ENCODE measurements around the gene CXCL8. TPM values are rescaled to one million over a fixed set of nuclear protein-coding genes. Genes with fewer than 3 reads are reported as not detected.

Gene CXCL8
- total RNA-seq, 4 donors from 2014 or later: 1.4 to 3.8 (median 2.7) TPM

GRCh38 chr4:73723928-73724327, 16.4 kb upstream of the CXCL8 start:
- H3K4me1 ChIP-seq: peaks cover 21 to 25% of the 10 kb centered on the region in 2 donors

GRCh38 chr4:73725510-73725909, 14.9 kb upstream of the CXCL8 start:
- Histone ChIP-seq H3K36me3 (no peaks in the 10 kb centered on the region), H3K4me1 (peaks cover 13 to 22% of the 10 kb centered on the region in 2 donors), H3K4me3 (replicated peaks in 1 of 3) (no peak overlapping the region), H3K27me3 (no peaks in the 10 kb centered on the region), H3K27ac (peak overlapping the region; percentile 62 to 78 (median 74)), H3K9me3 (no peaks in the 10 kb centered on the region)
- TF ChIP-seq CTCF (IDR thresholded peaks at IDR 0.05): no peak
- TF ChIP-seq POLR2A (IDR thresholded peaks at IDR 0.05): no peak
- no peak for DNase-seq
- 95 to 96% methylated on average over 4 of the region's 4 CpGs for WGBS, 2 donors
- intact Hi-C loops (cut with DNase I): no loop called here

More at GRCh38 chr4:73723928-73724327, 16.4 kb upstream of the CXCL8 start:
- no peak overlapping the region for H3K27ac ChIP-seq
- no peaks in the 10 kb centered on the region for H3K9me3 ChIP-seq
- no peaks in the 10 kb centered on the region for H3K27me3 ChIP-seq
- 85 to 90% methylated on average over 6 of the region's 6 CpGs for WGBS, 2 donors
- intact Hi-C loops (cut with DNase I): no loop called here
- no peak for DNase-seq
- H3K4me3 ChIP-seq (replicated peaks in 1 of 3): no peak overlapping the region
- H3K36me3 ChIP-seq: no peaks in the 10 kb centered on the region
- no peak for TF ChIP-seq CTCF (IDR thresholded peaks at IDR 0.05)
- no peak for TF ChIP-seq POLR2A (IDR thresholded peaks at IDR 0.05)

- 11 to 55% methylated on average over 1 of the region's 1 CpG for WGBS, 2 donors
- H3K4me1 ChIP-seq: peaks cover 13 to 22% of the 10 kb centered on the region in 2 donors
- DNase-seq: peak; percentile 42 to 46
- no peaks in the 10 kb centered on the region for H3K27me3 ChIP-seq
- peak overlapping the region; percentile 72 to 78 (median 74) for H3K27ac ChIP-seq
- TF ChIP-seq CTCF (IDR thresholded peaks at IDR 0.05): no peak
- TF ChIP-seq POLR2A (IDR thresholded peaks at IDR 0.05): no peak
- H3K4me3 ChIP-seq (replicated peaks in 1 of 3): no peak overlapping the region
- intact Hi-C loops (cut with DNase I): no loop called here
- no peaks in the 10 kb centered on the region for H3K9me3 ChIP-seq
- H3K36me3 ChIP-seq: no peaks in the 10 kb centered on the region
These were observed 14.4 kb upstream of the CXCL8 start for GRCh38 chr4:73725985-73726384.

DNA sequence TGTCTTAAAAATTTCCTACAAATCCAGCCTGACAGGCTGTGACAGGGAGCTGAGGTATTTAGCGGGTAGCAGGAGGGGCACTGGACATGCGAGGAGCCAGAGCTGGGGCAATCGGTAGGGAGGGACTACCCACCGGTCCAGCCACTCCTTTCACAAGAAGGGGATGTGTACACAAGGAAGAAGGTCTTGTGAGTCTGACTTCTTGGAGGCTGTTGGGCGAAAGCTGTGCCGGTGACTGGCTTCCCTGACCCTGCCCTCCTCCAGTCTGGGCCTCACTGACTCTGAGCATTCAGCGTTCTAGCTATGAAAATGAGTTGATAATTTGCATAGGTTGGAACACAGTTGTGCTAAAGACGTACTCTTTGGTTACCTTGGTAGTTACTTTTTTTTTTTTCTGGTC, 12.7 kb upstream of the CXCL8 start:
- H3K27ac ChIP-seq: no peak overlapping the region
- TF ChIP-seq POLR2A (IDR thresholded peaks at IDR 0.05): no peak
- no peak for TF ChIP-seq CTCF (IDR thresholded peaks at IDR 0.05)
- no peaks in the 10 kb centered on the region for H3K9me3 ChIP-seq
- no peaks in the 10 kb centered on the region for H3K27me3 ChIP-seq
- 85 to 87% methylated on average over 8 of the region's 8 CpGs for WGBS, 2 donors
- no peak overlapping the region for H3K4me3 ChIP-seq (replicated peaks in 1 of 3)
- peaks cover 18 to 22% of the 10 kb centered on the region in 2 donors for H3K4me1 ChIP-seq
- H3K36me3 ChIP-seq: no peaks in the 10 kb centered on the region
- intact Hi-C loops (cut with DNase I): no loop called here
- peak in 1 of 2 donors; percentile 6 for DNase-seq

- no peak for DNase-seq
- TF ChIP-seq CTCF (IDR thresholded peaks at IDR 0.05) (no peak), POLR2A (IDR thresholded peaks at IDR 0.05) (no peak)
- 93% methylated on average over 6 of the region's 6 CpGs for WGBS, 2 donors
- Histone ChIP-seq H3K4me3 (replicated peaks in 1 of 3) (no peak overlapping the region), H3K27me3 (no peaks in the 10 kb centered on the region), H3K27ac (no peak overlapping the region), H3K9me3 (no peaks in the 10 kb centered on the region), H3K36me3 (no peaks in the 10 kb centered on the region), H3K4me1 (peaks cover 19 to 22% of the 10 kb centered on the region in 2 donors)
- intact Hi-C loops (cut with DNase I): no loop called here
These were observed 12.2 kb upstream of the CXCL8 start for GRCh38 chr4:73728091-73728741.
